GM21515 (cell line): ENCODE data around the gene TIMP2.
"Not testable (repeated sequence)": the region's sequence is repeated elsewhere in the genome, so short reads cannot be mapped to it uniquely, and the experiment has no call there.

Experiments used
- ATAC-seq: cut with Tn5 transposase; IDR thresholded peaks from one replicate; pipeline ENCODE4 v1.9.1; 2021; ENCODE audit not compliant: unreplicated experiment

Gene TIMP2

GRCh38 chr17:78925234-78925633, at the start of gene TIMP2:
Gene TIMP2 (minus strand): TSS chr17:78925387. CDS start chr17:78925088, 299 bp downstream.
- ATAC-seq = no peak

- no peak for ATAC-seq
Measured at GRCh38 chr17:78973792-78974520, 48.8 kb upstream of the TIMP2 start.

- no peak for ATAC-seq
Measured at GRCh38 chr17:78973196-78973595, 48.0 kb upstream of the TIMP2 start.

- no peak for ATAC-seq
Measured at GRCh38 chr17:78972507-78973105, 47.4 kb upstream of the TIMP2 start.

GRCh38 chr17:78971756-78972506, 46.7 kb upstream of the TIMP2 start:
- no peak for ATAC-seq

GRCh38 chr17:78970834-78971755, 45.9 kb upstream of the TIMP2 start:
- no peak for ATAC-seq

GRCh38 chr17:78969865-78970264, 44.7 kb upstream of the TIMP2 start:
- no peak for ATAC-seq

- ATAC-seq = no peak
Measured at GRCh38 chr17:78967782-78968362, 42.7 kb upstream of the TIMP2 start.

- no peak for ATAC-seq
Measured at GRCh38 chr17:78966910-78967600, 41.9 kb upstream of the TIMP2 start.

GRCh38 chr17:78966123-78966813, 41.1 kb upstream of the TIMP2 start:
- ATAC-seq = no peak

- ATAC-seq = no peak
Measured at GRCh38 chr17:78965491-78965924, 40.3 kb upstream of the TIMP2 start.

- no peak for ATAC-seq
Measured at GRCh38 chr17:78963378-78963777, 38.2 kb upstream of the TIMP2 start.

- ATAC-seq = not testable (repeated sequence)
Measured at GRCh38 chr17:78962984-78963348, 37.8 kb upstream of the TIMP2 start.

GRCh38 chr17:78962345-78962983, 37.3 kb upstream of the TIMP2 start:
- ATAC-seq = no peak

GRCh38 chr17:78961571-78961970, 36.4 kb upstream of the TIMP2 start:
- no peak for ATAC-seq

GRCh38 chr17:78960928-78961327, 35.7 kb upstream of the TIMP2 start:
- no peak for ATAC-seq

- no peak for ATAC-seq
Measured at GRCh38 chr17:78959803-78960202, 34.6 kb upstream of the TIMP2 start.

- ATAC-seq = no peak
Measured at GRCh38 chr17:78958641-78959127, 33.5 kb upstream of the TIMP2 start.

- ATAC-seq = no peak
Measured at GRCh38 chr17:78957128-78957527, 31.9 kb upstream of the TIMP2 start.
